ENCODE data around the gene CDKN2B. TPM values are rescaled to one million over a fixed set of nuclear protein-coding genes. Genes with fewer than 3 reads are reported as not detected.

The CDKN2B gene
- polyA plus RNA-seq, 1 of the 3 experiments (the other 2 are of a cell fraction) = 6.3 TPM

- TF ChIP-seq FOXJ3 (CRISPR knock-in tag; IDR thresholded peaks at IDR 0.05) = no peak
- TF ChIP-seq NRF1 (IDR thresholded peaks at IDR 0.05; ENCODE audit: low read depth, low read length) = no peak
- TF ChIP-seq CHD2 (IDR thresholded peaks at IDR 0.05; ENCODE audit: low read length, partially characterized antibody) = no peak
- TF ChIP-seq RAD21 (IDR thresholded peaks at IDR 0.05; ENCODE audit: low read length) = no peak
- TF ChIP-seq FOXM1 (IDR thresholded peaks at IDR 0.05; ENCODE audit: low read depth) = no peak
- TF ChIP-seq SIN3A (IDR thresholded peaks at IDR 0.05; ENCODE audit: borderline replicate concordance, low read depth, low read length) = no peak
- TF ChIP-seq ZBTB33 (IDR thresholded peaks at IDR 0.05; ENCODE audit: borderline replicate concordance, low read depth) = no peak
Observed at GRCh38 chr9:21991072-21991959, 17.8 kb downstream of the CDKN2B start (continued).

GRCh38 chr9:21989440-21990189, 19.5 kb downstream of the CDKN2B start:
- Histone ChIP-seq H3K27ac (ENCODE audit: low read depth in 2 of 2, low read length in 1 of 2) (no peak overlapping the region), H3K36me3 (replicated peaks in 1 of 2; ENCODE audit: control insufficient read depth in 1 of 2, insufficient read depth in 2 of 2, low read length in 1 of 2) (no peaks in the 10 kb centered on the region), H3K4me2 (no peak overlapping the region), H3K9ac (no peak overlapping the region), H4K20me1 (ENCODE audit: insufficient read depth) (no peaks in the 10 kb centered on the region), H3K4me1 (ENCODE audit: control insufficient read depth in 1 of 2, insufficient read depth in 2 of 2, low read depth in 1 of 2, low read length in 1 of 2) (peaks cover 0 to 3% of the 10 kb centered on the region in 2 experiments; a peak in 2 of 4 replicates), H3K79me2 (ENCODE audit: insufficient read depth) (no peaks in the 10 kb centered on the region; the same call in 1 of the 2 replicates), H3K4me3 (ENCODE audit: low read depth in 2 of 2, low read length in 1 of 2) (no peak overlapping the region), H3K9me2 (no peaks in the 10 kb centered on the region), H3K27me3 (ENCODE audit: insufficient read depth) (no peaks in the 10 kb centered on the region), H3K9me3 (no peaks in the 10 kb centered on the region), H3F3A (replicated peaks; ENCODE audit: insufficient read depth) (no peaks in the 10 kb centered on the region), H2AFZ (ENCODE audit: low read depth) (no peak overlapping the region)
- 84% methylated on average over 35 of the region's 35 CpGs for WGBS (ENCODE audit: low lambda C conversion rate)
- POLR2A ChIA-PET = no interaction called here
- CTCF ChIA-PET = interaction anchor here (1.1 to 1.2 kb wide), 3 partner anchors 11 to 19 kb away, joined by 3 to 5 read pairs (median 4); partner anchors contain the start of gene CDKN2B
- no peak for TF ChIP-seq PBX3 (IDR thresholded peaks at IDR 0.05)
- no peak for TF ChIP-seq USF1 (IDR thresholded peaks at IDR 0.05; ENCODE audit: borderline replicate concordance, low read depth)
- TF ChIP-seq TEAD4 (IDR thresholded peaks at IDR 0.05; ENCODE audit: borderline replicate concordance, insufficient read depth) = no peak
- no peak for TF ChIP-seq SIN3A (IDR thresholded peaks at IDR 0.05; ENCODE audit: borderline replicate concordance, low read depth, low read length)
- TF ChIP-seq NFIC (IDR thresholded peaks at IDR 0.05; ENCODE audit: borderline replicate concordance) = no peak
- TF ChIP-seq RXRA (IDR thresholded peaks at IDR 0.05; ENCODE audit: borderline replicate concordance, low read depth) = no peak
- no peak for DNase-seq

Measured in SK-N-SH (cell line).